ENCODE data around the gene PHKB.

DNA sequence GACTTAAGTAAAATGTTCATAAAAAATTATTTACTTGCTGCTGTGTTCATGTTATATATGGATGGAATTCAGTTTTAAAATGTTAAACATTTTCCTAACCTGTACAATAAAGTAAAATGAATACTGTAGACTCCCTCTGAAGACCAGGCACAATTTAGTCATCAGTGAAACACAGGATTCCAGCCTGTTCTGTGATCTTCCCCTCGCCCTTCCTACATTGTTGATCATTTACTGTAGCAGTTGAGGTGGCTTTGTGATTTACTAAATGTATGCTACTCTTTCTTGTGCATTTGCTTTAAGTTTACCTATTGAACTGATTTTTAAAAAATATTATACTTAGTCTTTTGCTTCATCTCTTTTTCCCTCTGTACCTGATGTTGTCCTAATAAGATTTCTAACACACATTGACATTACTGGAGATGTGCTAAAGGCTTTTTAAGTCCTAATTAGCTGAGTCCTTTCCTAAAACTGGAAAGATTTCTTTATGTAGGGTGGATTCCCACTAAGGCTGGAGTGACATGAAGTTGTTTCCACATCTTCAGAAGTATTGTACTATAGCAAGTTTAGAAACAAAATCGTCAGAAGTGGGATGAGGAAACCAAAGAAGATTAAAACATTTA lies 38.1 kb downstream of the PHKB start:
- TF ChIP-seq POLR2A (IDR thresholded peaks at IDR 0.05; ENCODE audit: low read depth, low read length) (no peak), CTCF (IDR thresholded peaks at IDR 0.05; ENCODE audit: extremely low read depth in 1 of 2, insufficient read depth in 1 of 2, low read depth in 1 of 2, low read length in 2 of 2) (no peak), JUN (IDR thresholded peaks at IDR 0.05; ENCODE audit: borderline replicate concordance, insufficient read depth, insufficient read length, low read depth) (no peak), EZH2 (IDR thresholded peaks at IDR 0.05; ENCODE audit: borderline replicate concordance, low read depth, low read length, severe bottlenecking) (no peak), GATA2 (IDR thresholded peaks at IDR 0.05; ENCODE audit: insufficient read depth, insufficient read length, low read depth, low read length) (no peak), POLR2AphosphoS5 (IDR thresholded peaks at IDR 0.05; ENCODE audit: insufficient read depth, low read depth, low read length) (no peak), MYC (IDR thresholded peaks at IDR 0.05; ENCODE audit: low read depth, low read length) (no peak)
- TF ChIP-seq, protein P1, sequence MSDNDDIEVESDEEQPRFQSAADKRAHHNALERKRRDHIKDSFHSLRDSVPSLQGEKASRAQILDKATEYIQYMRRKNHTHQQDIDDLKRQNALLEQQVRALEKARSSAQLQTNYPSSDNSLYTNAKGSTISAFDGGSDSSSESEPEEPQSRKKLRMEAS (IDR thresholded peaks at IDR 0.05; ENCODE audit: insufficient read depth, insufficient read length), result no peak

All from endothelial cell of umbilical vein (primary cell).